H9 (cell line): ENCODE measurements around the gene BTRC. TPM values are rescaled to one million over a fixed set of nuclear protein-coding genes. Genes with fewer than 3 reads are reported as not detected.

Experiments used
- DNase-seq: peaks from one replicate; pipeline ENCODE4 v3.0.0-alpha.2; 2017
- H2AFZ ChIP-seq: one replicate; pipeline ENCODE4 v1.6.1; 2013; ENCODE audit warnings: mild to moderate bottlenecking, low read length, control low read depth, moderate library complexity
- H2AK5ac ChIP-seq: 2 replicates; pipeline ENCODE4 v1.6.1; 2013; ENCODE audit warnings: low read length, control low read depth, mixed read lengths; ENCODE audit not compliant: insufficient read length
- H2BK120ac ChIP-seq: one replicate; pipeline ENCODE4 v1.6.1; 2013; ENCODE audit warnings: low read depth, mild to moderate bottlenecking, low read length, control low read depth, inconsistent platforms; ENCODE audit not compliant: poor library complexity, severe bottlenecking
- H2BK12ac ChIP-seq: 2 replicates; pipeline ENCODE4 v1.6.1; 2013; ENCODE audit warnings: low read length, control low read depth, mixed read lengths, low read depth; ENCODE audit not compliant: insufficient read length
- H2BK15ac ChIP-seq: 2 replicates; pipeline ENCODE4 v1.6.1; 2013; ENCODE audit warnings: low read depth, low read length, control low read depth
- H2BK20ac ChIP-seq: one replicate; pipeline ENCODE4 v1.6.1; 2013; ENCODE audit warnings: low read depth, mild to moderate bottlenecking, low read length, control low read depth, inconsistent platforms; ENCODE audit not compliant: poor library complexity, severe bottlenecking
- H2BK5ac ChIP-seq: 2 replicates; pipeline ENCODE4 v1.6.1; 2013; ENCODE audit warnings: low read length, control low read depth, mixed read lengths; ENCODE audit not compliant: insufficient read length
- H3K14ac ChIP-seq: 2 replicates; pipeline ENCODE4 v1.6.1; 2013; ENCODE audit warnings: low read length, control low read depth; ENCODE audit not compliant: insufficient read depth
- H3K18ac ChIP-seq: 2 replicates; pipeline ENCODE4 v1.6.1; 2013; ENCODE audit warnings: low read depth, mild to moderate bottlenecking, mixed read lengths, low read length, control low read depth; ENCODE audit not compliant: insufficient read length
- H3K23ac ChIP-seq: 2 replicates; pipeline ENCODE4 v1.6.1; 2013; ENCODE audit warnings: low read length, control low read depth, mixed read lengths, low read depth; ENCODE audit not compliant: insufficient read length
- H3K23me2 ChIP-seq: 2 replicates; pipeline ENCODE4 v1.6.1; 2013; ENCODE audit warnings: low read depth, mild to moderate bottlenecking, mixed read lengths, low read length, control low read depth; ENCODE audit not compliant: insufficient read length, poor library complexity, severe bottlenecking
- H3K27ac ChIP-seq: 2 replicates; pipeline ENCODE4 v1.5.1; 2013; ENCODE audit warnings: low read length, control low read depth, mixed read lengths, low read depth; ENCODE audit not compliant: insufficient read length
- H3K27me3 ChIP-seq: 2 replicates; pipeline ENCODE4 v1.6.1; 2013; ENCODE audit warnings: low read length, control low read depth, inconsistent platforms; ENCODE audit not compliant: insufficient read depth
- H3K4ac ChIP-seq: 2 replicates; pipeline ENCODE4 v1.6.1; 2013; ENCODE audit warnings: low read depth, mild to moderate bottlenecking, control low read depth, inconsistent platforms, low read length, moderate library complexity
- H3K4me1 ChIP-seq: 2 replicates; pipeline ENCODE4 v1.6.1; 2013; ENCODE audit warnings: low read length, control low read depth, inconsistent platforms; ENCODE audit not compliant: insufficient read depth
- H3K4me2 ChIP-seq: 2 replicates; pipeline ENCODE4 v1.6.1; 2013; ENCODE audit warnings: low read length, control low read depth, mixed read lengths; ENCODE audit not compliant: insufficient read length, insufficient read depth
- H3K56ac ChIP-seq: 2 replicates; pipeline ENCODE4 v1.6.1; 2013; ENCODE audit warnings: low read depth, mild to moderate bottlenecking, mixed read lengths, low read length, control low read depth; ENCODE audit not compliant: insufficient read length
- H3K79me1 ChIP-seq: 2 replicates; pipeline ENCODE4 v1.6.1; 2013; ENCODE audit warnings: low read depth, mild to moderate bottlenecking, moderate library complexity, low read length, control low read depth, inconsistent platforms; ENCODE audit not compliant: insufficient read depth, poor library complexity, severe bottlenecking
- H3K79me2 ChIP-seq: 2 replicates; pipeline ENCODE4 v1.6.1; 2013; ENCODE audit warnings: low read length, control low read depth, inconsistent platforms; ENCODE audit not compliant: insufficient read depth
- H3K9ac ChIP-seq: 2 replicates; pipeline ENCODE4 v1.6.1; 2013; ENCODE audit warnings: low read length, control low read depth, mixed read lengths; ENCODE audit not compliant: insufficient read length; ENCODE audit errors: extremely low read depth
- H3K9me3 ChIP-seq: one replicate; pipeline ENCODE4 v1.6.1; 2013; ENCODE audit warnings: low read depth, low read length, inconsistent platforms; ENCODE audit not compliant: control insufficient read depth
- H3T11ph ChIP-seq: one replicate; pipeline ENCODE4 v1.6.1; 2013; ENCODE audit warnings: mild to moderate bottlenecking, low read length, control low read depth, inconsistent platforms
- H4K20me1 ChIP-seq: one replicate; pipeline ENCODE4 v1.6.1; 2013; ENCODE audit not compliant: control insufficient read depth, insufficient read length, insufficient read depth
- H4K5ac ChIP-seq: 2 replicates; pipeline ENCODE4 v1.6.1; 2013; ENCODE audit warnings: low read depth, mild to moderate bottlenecking, mixed read lengths, low read length, control low read depth; ENCODE audit not compliant: insufficient read length
- H4K8ac ChIP-seq: replicated peaks from 2 replicates; pipeline ENCODE4 v1.6.1; 2013; ENCODE audit warnings: low read length, control low read depth, mixed read lengths, low read depth; ENCODE audit not compliant: insufficient read length
- H4K91ac ChIP-seq: 2 replicates; pipeline ENCODE4 v1.6.1; 2013; ENCODE audit warnings: low read depth, mild to moderate bottlenecking, moderate library complexity, mixed read lengths, low read length, control low read depth; ENCODE audit not compliant: insufficient read length
- H3K27ac Mint-ChIP-seq, 3 experiments: 2 replicates in 2 of 3; 3 replicates in 1 of 3; pipeline ENCODE4 v1.8.0; 2020 to 2021; ENCODE audit warnings: mixed read lengths in 3 of 3, mild to moderate bottlenecking in 1 of 3, moderate library complexity in 1 of 3
- H3K27me3 Mint-ChIP-seq: 2 replicates; pipeline ENCODE4 v1.8.0; 2021; ENCODE audit warnings: low read depth, mild to moderate bottlenecking, moderate library complexity, mixed read lengths
- H3K36me3 Mint-ChIP-seq, 3 experiments: 2 replicates in 2 of 3; 3 replicates in 1 of 3; pipeline ENCODE4 v1.8.0; 2020 to 2021; ENCODE audit warnings: low read depth in 3 of 3, mixed read lengths in 3 of 3; ENCODE audit not compliant: insufficient read depth in 1 of 3
- H3K4me1 Mint-ChIP-seq, 2 experiments: 2 replicates each; pipeline ENCODE4 v1.8.0; 2020; ENCODE audit warnings: mixed read lengths in 2 of 2
- H3K4me3 Mint-ChIP-seq, 2 experiments: 2 replicates in 1 of 2; 3 replicates in 1 of 2; pipeline ENCODE4 v1.8.0; 2020 to 2021; ENCODE audit warnings: mild to moderate bottlenecking in 2 of 2, mixed read lengths in 2 of 2, moderate library complexity in 1 of 2
- H3K9me3 Mint-ChIP-seq, 2 experiments: 2 replicates in 1 of 2; 3 replicates in 1 of 2; pipeline ENCODE4 v1.8.0; 2020; ENCODE audit warnings: mild to moderate bottlenecking in 2 of 2, mixed read lengths in 2 of 2, moderate library complexity in 1 of 2
- CTCF ChIP-seq: fragments of 200-600 bp; sonication (generic); conservative IDR thresholded peaks from 3 replicates; pipeline ENCODE4 v1.8.0; 2021; ENCODE audit warnings: antibody characterized with exemption, mild to moderate bottlenecking
- WGBS: extraction: QIAGEN DNeasy Blood & Tissue Kit; methylation state at CpG from one replicate; pipeline ENCODE4 v1.1.7; 2013; ENCODE audit warnings: missing lambda C conversion rate, low lambda C conversion rate, mixed read lengths; ENCODE audit not compliant: insufficient read length; ENCODE audit errors: extremely low coverage; 5-methylcytosine and 5-hydroxymethylcytosine counted together
- total RNA-seq: library from RNA; stranded (reverse); gene quantifications from 2 replicates; pipeline ENCODE4 v1.2.1, GENCODE V29; 2021

The BTRC gene
- total RNA-seq, 1 experiment from 2014 or later, result 24.2 TPM

DNA sequence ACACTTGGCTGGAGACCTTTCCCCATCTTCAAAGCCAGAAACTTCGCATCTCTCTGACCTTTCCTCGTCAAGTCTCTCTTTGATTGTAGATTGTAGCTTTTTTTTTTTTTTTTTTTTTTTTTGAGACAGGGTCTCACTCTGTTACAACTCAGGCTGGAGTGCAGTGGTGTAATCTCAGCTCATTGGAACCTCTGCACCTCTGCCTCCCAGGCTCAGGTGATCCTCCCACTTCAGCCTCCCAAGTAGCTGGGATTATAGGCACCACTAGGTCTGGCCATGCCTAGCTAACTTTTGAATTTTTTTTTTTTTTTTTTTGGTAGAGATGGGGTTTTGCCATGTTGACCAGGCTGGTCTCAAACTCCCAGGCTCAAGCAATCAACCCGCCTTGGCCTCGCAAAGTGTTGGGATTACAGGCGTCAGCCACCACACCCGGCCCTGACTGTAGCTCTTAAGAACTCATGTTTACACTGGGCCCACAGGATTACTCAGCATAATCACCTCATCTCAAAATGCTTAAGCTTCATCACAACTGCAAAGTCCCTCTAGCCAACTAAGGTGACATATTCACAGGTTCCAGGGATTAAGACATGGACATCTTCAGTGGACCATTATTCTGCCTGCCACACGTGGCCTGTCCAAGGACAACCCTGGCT lies 222.4 kb downstream of the BTRC start:
- no peak overlapping the region for H4K8ac ChIP-seq

More for the DNA sequence above, 222.4 kb downstream of the BTRC start:
- no peak overlapping the region for H4K91ac ChIP-seq
- Mint-ChIP-seq H3K4me3 (no peak overlapping the region), H3K36me3 (peaks cover 18 to 39% (median 32%) of the 10 kb centered on the region in 3 experiments), H3K27me3 (peaks cover 32% of the 10 kb centered on the region), H3K4me1 (peaks cover 24 to 33% of the 10 kb centered on the region in 2 experiments), H3K9me3 (peaks cover 3 to 8% of the 10 kb centered on the region in 2 experiments; a peak in 4 of 5 replicates), H3K27ac (no peak overlapping the region)
- H2BK120ac ChIP-seq, result no peak overlapping the region
- no peaks in the 10 kb centered on the region for H3K23me2 ChIP-seq
- no peak overlapping the region for H2AFZ ChIP-seq
- peaks cover 3% of the 10 kb centered on the region for H4K20me1 ChIP-seq
- H2BK15ac ChIP-seq, result no peak overlapping the region
- H3K4ac ChIP-seq, result no peak overlapping the region
- no peak overlapping the region for H3K14ac ChIP-seq
- no peak overlapping the region for H3K9ac ChIP-seq
- 0 out of 2 replicates have a peak, but pooled peaks cover 2% of the 10 kb centered on the region for H3K4me1 ChIP-seq
- H2BK12ac ChIP-seq, result no peak overlapping the region
- no peak overlapping the region for H2BK20ac ChIP-seq
- no CpG with 5 or more reads among the region's 7 CpGs for WGBS
- no peak overlapping the region for H2BK5ac ChIP-seq
- H3K4me2 ChIP-seq, result no peak overlapping the region
- H4K5ac ChIP-seq, result no peak overlapping the region
- no peaks in the 10 kb centered on the region for H3K79me1 ChIP-seq
- DNase-seq, result no peak
- no peak for TF ChIP-seq CTCF
- H3K56ac ChIP-seq, result no peak overlapping the region
- no peak overlapping the region for H2AK5ac ChIP-seq
- peaks cover 6% of the 10 kb centered on the region; the same call in 1 of the 2 replicates for H3K27me3 ChIP-seq
- H3K18ac ChIP-seq, result no peak overlapping the region
- H3K9me3 ChIP-seq, result no peaks in the 10 kb centered on the region
- H3K23ac ChIP-seq, result no peak overlapping the region
- H3T11ph ChIP-seq, result no peak overlapping the region
- H3K27ac ChIP-seq, result no peak overlapping the region
- H3K79me2 ChIP-seq, result no peaks in the 10 kb centered on the region
